SK-N-SH (cell line): ENCODE data around the gene MATN1.

ENCODE experiments used
- JUND ChIP-seq: IDR thresholded peaks from 2 replicates; pipeline ENCODE4 v1.4.0; 2012
- MXI1 ChIP-seq: IDR thresholded peaks from 2 replicates; pipeline ENCODE4 v1.6.1; 2012; ENCODE audit warnings: mild to moderate bottlenecking, low read depth, low read length, improper control_type of control experiment
- RAD21 ChIP-seq: IDR thresholded peaks from 2 replicates; pipeline ENCODE4 v1.6.1; 2012; ENCODE audit warnings: mild to moderate bottlenecking, low read length
- RFX5 ChIP-seq: IDR thresholded peaks from 2 replicates; pipeline ENCODE4 v1.6.1; 2012; ENCODE audit warnings: mild to moderate bottlenecking, improper control_type of control experiment, low read length
- RXRA ChIP-seq: IDR thresholded peaks from 2 replicates; pipeline ENCODE4 v1.4.0; 2012; ENCODE audit warnings: low read depth, mild to moderate bottlenecking, borderline replicate concordance
- SIN3A ChIP-seq: IDR thresholded peaks from 2 replicates; pipeline ENCODE4 v1.6.1; 2012; ENCODE audit warnings: low read depth, mild to moderate bottlenecking, low read length, moderate library complexity, borderline replicate concordance
- TF ChIP-seq, protein P1 (sequence below): fragments of 200-600 bp; sonication (generic); IDR thresholded peaks from 2 replicates; pipeline ENCODE4 v1.6.1; 2017; ENCODE audit warnings: antibody characterized with exemption, mild to moderate bottlenecking, moderate library complexity
- TF ChIP-seq, protein P2 (sequence below): fragments of 150-350 bp; IDR thresholded peaks from 2 replicates; pipeline ENCODE4 v1.6.1; 2017; ENCODE audit warnings: antibody characterized with exemption, low read length, low read depth, borderline replicate concordance
- TF ChIP-seq, protein P3 (sequence below): IDR thresholded peaks from 2 replicates; pipeline ENCODE4 v1.4.0; 2012; ENCODE audit warnings: low read depth, borderline replicate concordance
- TF ChIP-seq, protein P4 (sequence below): IDR thresholded peaks from 2 replicates; pipeline ENCODE4 v1.6.1; 2012; ENCODE audit warnings: mild to moderate bottlenecking, low read depth, low read length, moderate library complexity

DNA sequence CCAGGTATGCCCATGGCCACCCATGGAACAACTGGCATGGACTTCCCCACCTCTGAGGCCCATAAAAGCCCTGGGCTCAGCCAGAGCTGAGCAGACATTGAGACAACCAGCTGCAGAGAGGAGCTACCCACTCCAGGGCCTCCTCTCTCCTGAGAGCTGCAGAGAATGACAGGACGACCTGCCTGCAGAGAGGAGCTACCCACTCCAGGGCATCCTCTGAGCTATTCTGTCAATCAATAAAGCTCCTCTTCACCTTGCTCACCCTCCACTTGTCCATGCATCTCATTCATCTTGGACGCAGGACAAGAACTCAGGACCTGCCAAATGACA is 43.4 kb downstream of the MATN1 start:
- TF ChIP-seq, protein P1, sequence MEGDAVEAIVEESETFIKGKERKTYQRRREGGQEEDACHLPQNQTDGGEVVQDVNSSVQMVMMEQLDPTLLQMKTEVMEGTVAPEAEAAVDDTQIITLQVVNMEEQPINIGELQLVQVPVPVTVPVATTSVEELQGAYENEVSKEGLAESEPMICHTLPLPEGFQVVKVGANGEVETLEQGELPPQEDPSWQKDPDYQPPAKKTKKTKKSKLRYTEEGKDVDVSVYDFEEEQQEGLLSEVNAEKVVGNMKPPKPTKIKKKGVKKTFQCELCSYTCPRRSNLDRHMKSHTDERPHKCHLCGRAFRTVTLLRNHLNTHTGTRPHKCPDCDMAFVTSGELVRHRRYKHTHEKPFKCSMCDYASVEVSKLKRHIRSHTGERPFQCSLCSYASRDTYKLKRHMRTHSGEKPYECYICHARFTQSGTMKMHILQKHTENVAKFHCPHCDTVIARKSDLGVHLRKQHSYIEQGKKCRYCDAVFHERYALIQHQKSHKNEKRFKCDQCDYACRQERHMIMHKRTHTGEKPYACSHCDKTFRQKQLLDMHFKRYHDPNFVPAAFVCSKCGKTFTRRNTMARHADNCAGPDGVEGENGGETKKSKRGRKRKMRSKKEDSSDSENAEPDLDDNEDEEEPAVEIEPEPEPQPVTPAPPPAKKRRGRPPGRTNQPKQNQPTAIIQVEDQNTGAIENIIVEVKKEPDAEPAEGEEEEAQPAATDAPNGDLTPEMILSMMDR = no peak
- TF ChIP-seq RFX5 (no peak), SIN3A (no peak), MXI1 (no peak), RXRA (no peak), RAD21 (no peak), JUND (no peak)
- TF ChIP-seq, protein P2, sequence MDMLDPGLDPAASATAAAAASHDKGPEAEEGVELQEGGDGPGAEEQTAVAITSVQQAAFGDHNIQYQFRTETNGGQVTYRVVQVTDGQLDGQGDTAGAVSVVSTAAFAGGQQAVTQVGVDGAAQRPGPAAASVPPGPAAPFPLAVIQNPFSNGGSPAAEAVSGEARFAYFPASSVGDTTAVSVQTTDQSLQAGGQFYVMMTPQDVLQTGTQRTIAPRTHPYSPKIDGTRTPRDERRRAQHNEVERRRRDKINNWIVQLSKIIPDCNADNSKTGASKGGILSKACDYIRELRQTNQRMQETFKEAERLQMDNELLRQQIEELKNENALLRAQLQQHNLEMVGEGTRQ = no peak
- TF ChIP-seq, protein P3, sequence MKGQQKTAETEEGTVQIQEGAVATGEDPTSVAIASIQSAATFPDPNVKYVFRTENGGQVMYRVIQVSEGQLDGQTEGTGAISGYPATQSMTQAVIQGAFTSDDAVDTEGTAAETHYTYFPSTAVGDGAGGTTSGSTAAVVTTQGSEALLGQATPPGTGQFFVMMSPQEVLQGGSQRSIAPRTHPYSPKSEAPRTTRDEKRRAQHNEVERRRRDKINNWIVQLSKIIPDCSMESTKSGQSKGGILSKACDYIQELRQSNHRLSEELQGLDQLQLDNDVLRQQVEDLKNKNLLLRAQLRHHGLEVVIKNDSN = no peak
- TF ChIP-seq, protein P4, sequence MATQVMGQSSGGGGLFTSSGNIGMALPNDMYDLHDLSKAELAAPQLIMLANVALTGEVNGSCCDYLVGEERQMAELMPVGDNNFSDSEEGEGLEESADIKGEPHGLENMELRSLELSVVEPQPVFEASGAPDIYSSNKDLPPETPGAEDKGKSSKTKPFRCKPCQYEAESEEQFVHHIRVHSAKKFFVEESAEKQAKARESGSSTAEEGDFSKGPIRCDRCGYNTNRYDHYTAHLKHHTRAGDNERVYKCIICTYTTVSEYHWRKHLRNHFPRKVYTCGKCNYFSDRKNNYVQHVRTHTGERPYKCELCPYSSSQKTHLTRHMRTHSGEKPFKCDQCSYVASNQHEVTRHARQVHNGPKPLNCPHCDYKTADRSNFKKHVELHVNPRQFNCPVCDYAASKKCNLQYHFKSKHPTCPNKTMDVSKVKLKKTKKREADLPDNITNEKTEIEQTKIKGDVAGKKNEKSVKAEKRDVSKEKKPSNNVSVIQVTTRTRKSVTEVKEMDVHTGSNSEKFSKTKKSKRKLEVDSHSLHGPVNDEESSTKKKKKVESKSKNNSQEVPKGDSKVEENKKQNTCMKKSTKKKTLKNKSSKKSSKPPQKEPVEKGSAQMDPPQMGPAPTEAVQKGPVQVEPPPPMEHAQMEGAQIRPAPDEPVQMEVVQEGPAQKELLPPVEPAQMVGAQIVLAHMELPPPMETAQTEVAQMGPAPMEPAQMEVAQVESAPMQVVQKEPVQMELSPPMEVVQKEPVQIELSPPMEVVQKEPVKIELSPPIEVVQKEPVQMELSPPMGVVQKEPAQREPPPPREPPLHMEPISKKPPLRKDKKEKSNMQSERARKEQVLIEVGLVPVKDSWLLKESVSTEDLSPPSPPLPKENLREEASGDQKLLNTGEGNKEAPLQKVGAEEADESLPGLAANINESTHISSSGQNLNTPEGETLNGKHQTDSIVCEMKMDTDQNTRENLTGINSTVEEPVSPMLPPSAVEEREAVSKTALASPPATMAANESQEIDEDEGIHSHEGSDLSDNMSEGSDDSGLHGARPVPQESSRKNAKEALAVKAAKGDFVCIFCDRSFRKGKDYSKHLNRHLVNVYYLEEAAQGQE = no peak
